H9 (cell line): ENCODE data around the gene KATNIP. TPM values are rescaled to one million over a fixed set of nuclear protein-coding genes. Genes with fewer than 3 reads are reported as not detected.

Source experiments
- DNase-seq: peaks from one replicate; pipeline ENCODE4 v3.0.0-alpha.2; 2017
- H2AFZ ChIP-seq: one replicate; pipeline ENCODE4 v1.6.1; 2013; ENCODE audit warnings: mild to moderate bottlenecking, low read length, control low read depth, moderate library complexity
- H2AK5ac ChIP-seq: 2 replicates; pipeline ENCODE4 v1.6.1; 2013; ENCODE audit warnings: low read length, control low read depth, mixed read lengths; ENCODE audit not compliant: insufficient read length
- H2BK120ac ChIP-seq: one replicate; pipeline ENCODE4 v1.6.1; 2013; ENCODE audit warnings: low read depth, mild to moderate bottlenecking, low read length, control low read depth, inconsistent platforms; ENCODE audit not compliant: poor library complexity, severe bottlenecking
- H2BK12ac ChIP-seq: 2 replicates; pipeline ENCODE4 v1.6.1; 2013; ENCODE audit warnings: low read length, control low read depth, mixed read lengths, low read depth; ENCODE audit not compliant: insufficient read length
- H2BK15ac ChIP-seq: 2 replicates; pipeline ENCODE4 v1.6.1; 2013; ENCODE audit warnings: low read depth, low read length, control low read depth
- H2BK20ac ChIP-seq: one replicate; pipeline ENCODE4 v1.6.1; 2013; ENCODE audit warnings: low read depth, mild to moderate bottlenecking, low read length, control low read depth, inconsistent platforms; ENCODE audit not compliant: poor library complexity, severe bottlenecking
- H2BK5ac ChIP-seq: 2 replicates; pipeline ENCODE4 v1.6.1; 2013; ENCODE audit warnings: low read length, control low read depth, mixed read lengths; ENCODE audit not compliant: insufficient read length
- H3K14ac ChIP-seq: 2 replicates; pipeline ENCODE4 v1.6.1; 2013; ENCODE audit warnings: low read length, control low read depth; ENCODE audit not compliant: insufficient read depth
- H3K18ac ChIP-seq: 2 replicates; pipeline ENCODE4 v1.6.1; 2013; ENCODE audit warnings: low read depth, mild to moderate bottlenecking, mixed read lengths, low read length, control low read depth; ENCODE audit not compliant: insufficient read length
- H3K23ac ChIP-seq: 2 replicates; pipeline ENCODE4 v1.6.1; 2013; ENCODE audit warnings: low read length, control low read depth, mixed read lengths, low read depth; ENCODE audit not compliant: insufficient read length
- H3K23me2 ChIP-seq: 2 replicates; pipeline ENCODE4 v1.6.1; 2013; ENCODE audit warnings: low read depth, mild to moderate bottlenecking, mixed read lengths, low read length, control low read depth; ENCODE audit not compliant: insufficient read length, poor library complexity, severe bottlenecking
- H3K27ac ChIP-seq: 2 replicates; pipeline ENCODE4 v1.5.1; 2013; ENCODE audit warnings: low read length, control low read depth, mixed read lengths, low read depth; ENCODE audit not compliant: insufficient read length
- H3K27me3 ChIP-seq: 2 replicates; pipeline ENCODE4 v1.6.1; 2013; ENCODE audit warnings: low read length, control low read depth, inconsistent platforms; ENCODE audit not compliant: insufficient read depth
- H3K4ac ChIP-seq: 2 replicates; pipeline ENCODE4 v1.6.1; 2013; ENCODE audit warnings: low read depth, mild to moderate bottlenecking, control low read depth, inconsistent platforms, low read length, moderate library complexity
- H3K4me1 ChIP-seq: 2 replicates; pipeline ENCODE4 v1.6.1; 2013; ENCODE audit warnings: low read length, control low read depth, inconsistent platforms; ENCODE audit not compliant: insufficient read depth
- H3K4me2 ChIP-seq: 2 replicates; pipeline ENCODE4 v1.6.1; 2013; ENCODE audit warnings: low read length, control low read depth, mixed read lengths; ENCODE audit not compliant: insufficient read length, insufficient read depth
- H3K56ac ChIP-seq: 2 replicates; pipeline ENCODE4 v1.6.1; 2013; ENCODE audit warnings: low read depth, mild to moderate bottlenecking, mixed read lengths, low read length, control low read depth; ENCODE audit not compliant: insufficient read length
- H3K79me1 ChIP-seq: 2 replicates; pipeline ENCODE4 v1.6.1; 2013; ENCODE audit warnings: low read depth, mild to moderate bottlenecking, moderate library complexity, low read length, control low read depth, inconsistent platforms; ENCODE audit not compliant: insufficient read depth, poor library complexity, severe bottlenecking
- H3K79me2 ChIP-seq: 2 replicates; pipeline ENCODE4 v1.6.1; 2013; ENCODE audit warnings: low read length, control low read depth, inconsistent platforms; ENCODE audit not compliant: insufficient read depth
- H3K9ac ChIP-seq: 2 replicates; pipeline ENCODE4 v1.6.1; 2013; ENCODE audit warnings: low read length, control low read depth, mixed read lengths; ENCODE audit not compliant: insufficient read length; ENCODE audit errors: extremely low read depth
- H3K9me3 ChIP-seq: one replicate; pipeline ENCODE4 v1.6.1; 2013; ENCODE audit warnings: low read depth, low read length, inconsistent platforms; ENCODE audit not compliant: control insufficient read depth
- H3T11ph ChIP-seq: one replicate; pipeline ENCODE4 v1.6.1; 2013; ENCODE audit warnings: mild to moderate bottlenecking, low read length, control low read depth, inconsistent platforms
- H4K20me1 ChIP-seq: one replicate; pipeline ENCODE4 v1.6.1; 2013; ENCODE audit not compliant: control insufficient read depth, insufficient read length, insufficient read depth
- H4K5ac ChIP-seq: 2 replicates; pipeline ENCODE4 v1.6.1; 2013; ENCODE audit warnings: low read depth, mild to moderate bottlenecking, mixed read lengths, low read length, control low read depth; ENCODE audit not compliant: insufficient read length
- H4K8ac ChIP-seq: replicated peaks from 2 replicates; pipeline ENCODE4 v1.6.1; 2013; ENCODE audit warnings: low read length, control low read depth, mixed read lengths, low read depth; ENCODE audit not compliant: insufficient read length
- H4K91ac ChIP-seq: 2 replicates; pipeline ENCODE4 v1.6.1; 2013; ENCODE audit warnings: low read depth, mild to moderate bottlenecking, moderate library complexity, mixed read lengths, low read length, control low read depth; ENCODE audit not compliant: insufficient read length
- H3K27ac Mint-ChIP-seq, 3 experiments: 2 replicates in 2 of 3; 3 replicates in 1 of 3; pipeline ENCODE4 v1.8.0; 2020 to 2021; ENCODE audit warnings: mixed read lengths in 3 of 3, mild to moderate bottlenecking in 1 of 3, moderate library complexity in 1 of 3
- H3K27me3 Mint-ChIP-seq: 2 replicates; pipeline ENCODE4 v1.8.0; 2021; ENCODE audit warnings: low read depth, mild to moderate bottlenecking, moderate library complexity, mixed read lengths
- H3K36me3 Mint-ChIP-seq, 3 experiments: 2 replicates in 2 of 3; 3 replicates in 1 of 3; pipeline ENCODE4 v1.8.0; 2020 to 2021; ENCODE audit warnings: low read depth in 3 of 3, mixed read lengths in 3 of 3; ENCODE audit not compliant: insufficient read depth in 1 of 3
- H3K4me1 Mint-ChIP-seq, 2 experiments: 2 replicates each; pipeline ENCODE4 v1.8.0; 2020; ENCODE audit warnings: mixed read lengths in 2 of 2
- H3K4me3 Mint-ChIP-seq, 2 experiments: 2 replicates in 1 of 2; 3 replicates in 1 of 2; pipeline ENCODE4 v1.8.0; 2020 to 2021; ENCODE audit warnings: mild to moderate bottlenecking in 2 of 2, mixed read lengths in 2 of 2, moderate library complexity in 1 of 2
- H3K9me3 Mint-ChIP-seq, 2 experiments: 2 replicates in 1 of 2; 3 replicates in 1 of 2; pipeline ENCODE4 v1.8.0; 2020; ENCODE audit warnings: mild to moderate bottlenecking in 2 of 2, mixed read lengths in 2 of 2, moderate library complexity in 1 of 2
- CTCF ChIP-seq: fragments of 200-600 bp; sonication (generic); conservative IDR thresholded peaks from 3 replicates; pipeline ENCODE4 v1.8.0; 2021; ENCODE audit warnings: antibody characterized with exemption, mild to moderate bottlenecking
- WGBS: extraction: QIAGEN DNeasy Blood & Tissue Kit; methylation state at CpG from one replicate; pipeline ENCODE4 v1.1.7; 2013; ENCODE audit warnings: missing lambda C conversion rate, low lambda C conversion rate, mixed read lengths; ENCODE audit not compliant: insufficient read length; ENCODE audit errors: extremely low coverage; 5-methylcytosine and 5-hydroxymethylcytosine counted together
- total RNA-seq: library from RNA; stranded (reverse); gene quantifications from 2 replicates; pipeline ENCODE4 v1.2.1, GENCODE V29; 2021

The KATNIP gene
- total RNA-seq, 1 experiment from 2014 or later = 13.2 TPM

- Histone ChIP-seq H2BK15ac (no peak overlapping the region; the same call in 1 of the 2 replicates), H3K9me3 (no peaks in the 10 kb centered on the region), H3K23ac (no peak overlapping the region), H3K79me2 (no peaks in the 10 kb centered on the region), H3K14ac (no peak overlapping the region), H3K56ac (no peak overlapping the region), H3K9ac (no peak overlapping the region), H2AFZ (no peak overlapping the region), H2BK5ac (no peak overlapping the region), H2BK12ac (no peak overlapping the region), H3K23me2 (no peaks in the 10 kb centered on the region), H4K91ac (no peak overlapping the region), H3K18ac (no peak overlapping the region), H3K4me2 (no peak overlapping the region), H2AK5ac (no peak overlapping the region), H3K27me3 (no peaks in the 10 kb centered on the region), H4K20me1 (no peaks in the 10 kb centered on the region), H3K79me1 (no peaks in the 10 kb centered on the region), H2BK120ac (no peak overlapping the region), H3K4me1 (no peaks in the 10 kb centered on the region), H4K8ac (no peak overlapping the region), H3K27ac (no peak overlapping the region), H3T11ph (no peak overlapping the region), H2BK20ac (no peak overlapping the region), H3K4ac (no peak overlapping the region), H4K5ac (no peak overlapping the region)
- Mint-ChIP-seq H3K27ac (peak overlapping the region in 1 of 3 experiments; percentile 12; a peak in 2 of 7 replicates), H3K4me1 (no peaks in the 10 kb centered on the region), H3K9me3 (no peaks in the 10 kb centered on the region), H3K4me3 (no peak overlapping the region), H3K36me3 (no peaks in the 10 kb centered on the region), H3K27me3 (no peaks in the 10 kb centered on the region)
- WGBS = no CpG with 5 or more reads among the region's 8 CpGs
- no peak for TF ChIP-seq CTCF
- no peak for DNase-seq
Observed at GRCh38 chr16:27561216-27561615, 11.3 kb downstream of the KATNIP start.
